GM19455 (cell line): ENCODE data around the gene SMIM1.
"Not testable (repeated sequence)": the region's sequence is repeated elsewhere in the genome, so short reads cannot be mapped to it uniquely, and the experiment has no call there.

ENCODE experiments used
- ATAC-seq: cut with Tn5 transposase; IDR thresholded peaks from one replicate; pipeline ENCODE4 v1.9.1; 2021; ENCODE audit not compliant: unreplicated experiment

Gene SMIM1

GRCh38 chr1:3789421-3790300 is 17.1 kb downstream of the SMIM1 start:
- no peak for ATAC-seq

GRCh38 chr1:3790500-3790923 is 18.0 kb downstream of the SMIM1 start:
- ATAC-seq = no peak

- no peak for ATAC-seq
Observed at GRCh38 chr1:3790952-3791351, 18.4 kb downstream of the SMIM1 start.

GRCh38 chr1:3795453-3796214 is 23.1 kb downstream of the SMIM1 start:
- ATAC-seq = peak; percentile 22

- ATAC-seq = peak; percentile 96
Observed at GRCh38 chr1:3796215-3797061, 23.9 kb downstream of the SMIM1 start, which contains the start of gene LRRC47. Gene LRRC47, minus strand, starts transcription at chr1:3796498. Its CDS starts 22 bp downstream, at chr1:3796476.

- no peak for ATAC-seq
Observed at GRCh38 chr1:3799976-3800685, 27.6 kb downstream of the SMIM1 start.

GRCh38 chr1:3800795-3801194 is 28.2 kb downstream of the SMIM1 start:
- not testable (repeated sequence) for ATAC-seq

- no peak for ATAC-seq
Observed at GRCh38 chr1:3803905-3804626, 31.5 kb downstream of the SMIM1 start.

- ATAC-seq = not testable (repeated sequence)
Observed at GRCh38 chr1:3804627-3804944, 32.0 kb downstream of the SMIM1 start.

- ATAC-seq = no peak
Observed at GRCh38 chr1:3805038-3805437, 32.5 kb downstream of the SMIM1 start.

- ATAC-seq = no peak
Observed at GRCh38 chr1:3807769-3808168, 35.2 kb downstream of the SMIM1 start.

GRCh38 chr1:3809680-3810079 is 37.1 kb downstream of the SMIM1 start:
- no peak for ATAC-seq

- ATAC-seq = not testable (repeated sequence)
Observed at GRCh38 chr1:3810149-3810761, 37.7 kb downstream of the SMIM1 start.

- ATAC-seq = no peak
Observed at GRCh38 chr1:3811595-3811911, 39.0 kb downstream of the SMIM1 start.

- no peak for ATAC-seq
Observed at GRCh38 chr1:3814065-3814464, 41.5 kb downstream of the SMIM1 start.

- no peak for ATAC-seq
Observed at GRCh38 chr1:3814771-3815561, 42.4 kb downstream of the SMIM1 start.

GRCh38 chr1:3816331-3817137 is 44.0 kb downstream of the SMIM1 start:
- ATAC-seq = no peak

- no peak for ATAC-seq
Observed at GRCh38 chr1:3817138-3817740, 44.7 kb downstream of the SMIM1 start.
